Measurements from ENCODE around the gene SELENOV.

The SELENOV gene

GRCh38 chr19:39518975-39519374 is 4.0 kb downstream of the SELENOV start:
- in situ Hi-C loops (cut with MboI; ENCODE audit: low sequenced_read_pairs): no loop called here

GRCh38 chr19:39520541-39521484 is 5.9 kb downstream of the SELENOV start:
- in situ Hi-C loops (cut with MboI; ENCODE audit: low sequenced_read_pairs): no loop called here

- in situ Hi-C loops (cut with MboI; ENCODE audit: low sequenced_read_pairs): no loop called here
These were observed 9.6 kb downstream of the SELENOV start for GRCh38 chr19:39524495-39524894.

DNA sequence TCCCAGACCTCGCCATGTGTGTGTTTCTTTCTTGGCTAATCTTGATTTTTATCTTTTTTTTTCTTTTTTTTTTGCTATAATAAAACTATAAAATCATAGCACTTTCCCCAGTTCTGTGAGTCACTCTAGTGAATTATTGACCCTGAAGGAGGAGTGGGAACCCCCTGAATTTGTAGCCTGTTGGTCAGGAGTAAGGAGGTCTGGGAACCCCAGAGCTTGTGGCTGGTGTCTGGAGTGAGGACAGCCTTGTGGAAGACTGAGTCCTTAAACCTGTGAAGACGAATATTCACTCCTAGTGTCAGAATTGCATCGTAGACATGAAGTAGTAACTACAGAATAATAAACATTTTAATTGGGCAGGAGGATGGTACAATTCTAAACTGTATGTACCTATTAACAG is 10.3 kb downstream of the SELENOV start:
- in situ Hi-C loops (cut with MboI; ENCODE audit: low sequenced_read_pairs): loop anchor here (25.0 kb wide), 1 partner anchor 413 kb away; no protein-coding TSS in a partner anchor

DNA sequence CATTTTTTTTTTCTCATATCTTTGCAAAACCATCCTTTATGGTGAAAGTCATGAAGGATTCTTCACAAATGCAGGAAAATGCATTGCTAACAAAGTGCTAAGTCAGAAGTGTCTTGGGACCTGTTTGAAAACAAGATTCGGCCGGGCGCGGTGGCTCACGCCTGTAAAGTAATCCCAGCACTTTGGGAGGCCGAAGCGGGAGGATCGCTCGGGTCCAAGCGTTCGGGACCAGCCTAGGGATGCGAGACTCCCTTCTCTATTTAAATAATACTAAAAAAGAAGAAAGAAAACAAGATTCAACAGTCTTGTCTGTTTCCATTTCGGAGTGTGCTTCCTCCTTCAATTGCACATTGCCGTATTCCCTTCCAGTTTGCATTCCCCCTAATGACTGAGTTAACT is 16.9 kb downstream of the SELENOV start:
- in situ Hi-C loops (cut with MboI; ENCODE audit: low sequenced_read_pairs): loop anchor here (25.0 kb wide), 1 partner anchor 420 kb away; no protein-coding TSS in a partner anchor

- in situ Hi-C loops (cut with MboI; ENCODE audit: low sequenced_read_pairs): loop anchor here (25.0 kb wide), 1 partner anchor 420 kb away; no protein-coding TSS in a partner anchor
These were observed 17.5 kb downstream of the SELENOV start, which contains the start of gene EID2B for GRCh38 chr19:39532233-39533002. TSS of gene EID2B (minus strand) at chr19:39532852. CDS start at chr19:39532802, 50 bp downstream.

- in situ Hi-C loops (cut with MboI; ENCODE audit: low sequenced_read_pairs): loop anchor here (25.0 kb wide), 1 partner anchor 421 kb away; no protein-coding TSS in a partner anchor
These were observed 18.1 kb downstream of the SELENOV start for GRCh38 chr19:39533003-39533512.

GRCh38 chr19:39533791-39534190 is 18.9 kb downstream of the SELENOV start:
- in situ Hi-C loops (cut with MboI; ENCODE audit: low sequenced_read_pairs): loop anchor here (25.0 kb wide), 1 partner anchor 421 kb away; no protein-coding TSS in a partner anchor

- in situ Hi-C loops (cut with MboI; ENCODE audit: low sequenced_read_pairs): loop anchor here (25.0 kb wide), 1 partner anchor 427 kb away; no protein-coding TSS in a partner anchor
These were observed 24.2 kb downstream of the SELENOV start for GRCh38 chr19:39539165-39539517.

DNA sequence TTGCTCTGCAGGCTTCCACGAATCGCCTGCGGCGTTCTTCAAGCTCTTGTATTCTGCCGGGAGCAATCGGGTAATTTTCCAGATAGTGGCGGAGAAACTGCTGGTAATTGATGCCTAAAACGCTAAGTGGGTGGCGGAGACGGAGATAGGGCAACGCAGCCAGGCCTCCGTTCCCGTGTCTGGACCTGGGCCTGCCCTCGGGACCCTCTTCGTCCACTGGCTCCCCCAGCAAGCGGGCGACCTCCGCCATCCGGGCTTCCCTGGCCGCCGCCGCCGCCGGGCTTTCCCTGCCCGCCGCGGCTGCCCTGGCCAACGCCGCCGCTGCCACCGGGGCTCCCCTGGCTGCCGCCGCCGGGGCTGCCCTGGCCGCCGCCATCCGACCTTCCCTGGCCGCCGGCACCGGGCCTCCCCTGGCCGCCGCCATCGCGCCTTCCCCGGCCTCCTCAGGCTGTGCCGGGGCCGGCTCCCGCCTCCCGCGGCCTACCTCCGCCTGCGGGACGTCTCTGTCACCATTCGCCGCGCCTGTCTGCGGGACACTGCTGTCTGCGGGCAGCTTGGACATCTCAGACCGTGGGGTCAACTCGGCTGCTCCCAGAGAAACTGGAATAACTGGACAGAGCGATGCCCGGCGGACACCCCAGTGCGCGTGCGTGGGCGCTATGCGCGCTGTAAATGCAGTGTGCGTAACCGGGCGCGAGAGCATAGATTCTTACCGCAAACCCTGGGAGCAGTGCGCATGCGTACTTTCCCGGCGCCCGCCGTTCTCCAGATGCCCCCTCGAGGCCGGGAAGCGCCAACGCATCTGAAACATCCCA is 24.8 kb downstream of the SELENOV start, which contains the start of gene EID2:
TSS of gene EID2 (minus strand) at position 644 of the 815 bp plus-strand sequence. CDS start at position 562, 82 bp downstream.
- in situ Hi-C loops (cut with MboI; ENCODE audit: low sequenced_read_pairs): loop anchor here (25.0 kb wide), 1 partner anchor 427 kb away; no protein-coding TSS in a partner anchor

- in situ Hi-C loops (cut with MboI; ENCODE audit: low sequenced_read_pairs): loop anchor here (25.0 kb wide), 1 partner anchor 428 kb away; no protein-coding TSS in a partner anchor
These were observed 25.4 kb downstream of the SELENOV start for GRCh38 chr19:39540333-39540673.

DNA sequence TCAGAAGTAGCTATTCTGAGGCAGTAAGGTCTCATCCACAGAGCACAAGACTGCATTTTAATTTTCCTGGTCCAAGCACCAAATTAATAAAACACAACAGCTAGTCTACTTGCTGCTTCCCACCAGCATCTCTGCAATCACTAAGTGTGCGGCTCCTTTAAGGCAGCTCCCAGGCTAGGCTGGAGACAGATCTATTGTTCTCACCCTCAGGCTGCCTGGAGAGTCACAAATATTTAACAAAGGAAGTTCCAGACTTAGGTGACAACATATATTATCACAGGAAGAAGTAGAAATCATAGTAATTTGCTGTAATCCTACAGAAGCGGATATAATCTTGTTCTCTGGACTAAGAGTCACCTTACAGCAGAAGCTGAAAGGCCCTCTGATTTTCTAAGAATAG is 27.3 kb downstream of the SELENOV start:
- in situ Hi-C loops (cut with MboI; ENCODE audit: low sequenced_read_pairs): loop anchor here (25.0 kb wide), 1 partner anchor 430 kb away; no protein-coding TSS in a partner anchor

DNA sequence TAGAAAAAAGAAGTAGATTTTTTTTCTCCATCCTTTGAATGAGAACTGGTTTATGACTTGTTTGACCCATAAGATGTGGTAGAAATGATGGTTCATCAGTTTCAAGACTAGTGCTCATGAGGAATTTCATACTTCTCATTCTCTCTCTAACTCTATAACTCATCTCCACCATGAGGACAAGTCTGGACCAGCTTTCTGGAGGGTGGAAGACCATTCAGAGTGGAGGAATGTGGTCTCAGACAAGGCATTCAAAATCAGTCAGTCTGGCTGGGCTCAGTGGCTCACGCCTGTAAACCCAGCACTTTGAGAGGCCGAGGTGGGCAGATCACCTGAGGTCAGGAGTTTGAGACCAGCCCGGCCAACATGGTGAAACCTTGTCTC is 28.5 kb downstream of the SELENOV start:
- in situ Hi-C loops (cut with MboI; ENCODE audit: low sequenced_read_pairs): loop anchor here (25.0 kb wide), 1 partner anchor 431 kb away; no protein-coding TSS in a partner anchor

DNA sequence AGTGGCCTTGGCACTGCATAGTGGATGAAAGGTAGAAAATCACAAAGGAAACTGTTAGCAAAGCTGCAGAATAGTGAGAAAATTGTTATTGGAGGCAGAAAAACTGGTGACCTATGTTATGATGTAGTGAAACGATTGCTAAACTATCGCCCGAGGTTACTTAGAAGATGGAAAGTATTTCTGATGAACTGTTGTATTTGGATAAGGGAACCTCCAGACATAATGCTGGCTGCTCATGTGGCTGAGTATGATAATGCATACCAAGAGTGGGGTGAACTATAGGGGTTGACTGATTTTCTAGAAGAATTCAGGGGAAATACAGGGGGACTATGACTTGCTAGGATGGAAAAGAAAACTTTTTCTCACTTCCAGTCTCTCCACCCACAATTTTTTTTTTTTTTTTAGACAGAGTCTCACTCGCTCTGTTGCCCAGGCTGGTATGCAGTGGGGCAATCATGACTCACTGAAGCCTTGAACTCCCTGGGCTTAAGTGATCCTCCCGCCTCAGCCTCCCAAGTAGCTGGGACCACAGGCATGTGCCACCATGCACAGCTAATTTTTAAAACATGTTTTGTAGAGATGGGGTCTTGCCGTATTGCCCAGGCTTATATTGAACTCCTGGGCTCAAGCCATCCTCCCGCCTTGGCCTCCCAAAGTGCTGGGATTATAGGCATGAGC is 29.4 kb downstream of the SELENOV start:
- in situ Hi-C loops (cut with MboI; ENCODE audit: low sequenced_read_pairs): loop anchor here (25.0 kb wide), 1 partner anchor 432 kb away; no protein-coding TSS in a partner anchor

DNA sequence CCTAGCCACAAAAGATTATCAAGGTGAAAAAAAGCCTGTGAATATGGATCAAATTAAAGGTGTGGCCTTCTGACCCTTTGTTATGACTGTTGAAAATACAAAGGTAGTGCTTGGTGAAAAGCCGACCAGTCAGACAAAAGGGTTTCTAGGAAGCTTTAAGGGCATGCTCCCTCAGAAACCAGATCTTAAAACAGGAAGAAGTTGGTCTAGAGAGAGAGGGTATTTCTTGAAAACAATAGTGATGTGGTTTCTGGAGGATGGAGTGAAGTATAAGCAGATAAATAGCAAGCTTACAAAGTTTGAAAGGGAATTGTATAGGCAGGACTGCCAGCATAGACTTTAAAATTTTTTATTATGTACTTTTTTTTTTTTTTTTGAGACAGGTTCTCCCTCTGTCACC is 30.0 kb downstream of the SELENOV start:
- in situ Hi-C loops (cut with MboI; ENCODE audit: low sequenced_read_pairs): loop anchor here (25.0 kb wide), 1 partner anchor 433 kb away; no protein-coding TSS in a partner anchor

DNA sequence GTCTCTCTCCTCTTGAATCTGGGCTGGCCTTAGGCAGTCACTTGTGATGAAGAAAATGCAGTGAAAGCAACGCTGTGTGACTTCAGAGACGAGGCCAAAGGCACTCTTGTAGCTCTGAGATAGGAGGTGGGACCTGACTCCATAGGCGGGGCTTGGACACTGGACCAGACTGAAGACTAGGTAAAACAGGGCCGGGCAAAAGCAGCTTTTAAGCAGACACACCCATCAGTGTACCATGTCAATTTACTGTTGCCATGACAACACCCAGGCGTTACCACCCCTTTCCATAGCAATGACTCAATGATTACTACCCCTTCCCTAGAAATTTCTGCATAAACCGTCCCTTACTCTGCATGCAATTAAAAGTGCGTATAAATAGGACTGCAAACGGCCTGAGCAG is 31.7 kb downstream of the SELENOV start:
- in situ Hi-C loops (cut with MboI; ENCODE audit: low sequenced_read_pairs): loop anchor here (25.0 kb wide), 1 partner anchor 434 kb away; no protein-coding TSS in a partner anchor

GRCh38 chr19:39550197-39550596 is 35.3 kb downstream of the SELENOV start:
- in situ Hi-C loops (cut with MboI; ENCODE audit: low sequenced_read_pairs): loop anchor here (25.0 kb wide), 1 partner anchor 112 kb away; the partner anchor contains the start of gene LGALS16

DNA sequence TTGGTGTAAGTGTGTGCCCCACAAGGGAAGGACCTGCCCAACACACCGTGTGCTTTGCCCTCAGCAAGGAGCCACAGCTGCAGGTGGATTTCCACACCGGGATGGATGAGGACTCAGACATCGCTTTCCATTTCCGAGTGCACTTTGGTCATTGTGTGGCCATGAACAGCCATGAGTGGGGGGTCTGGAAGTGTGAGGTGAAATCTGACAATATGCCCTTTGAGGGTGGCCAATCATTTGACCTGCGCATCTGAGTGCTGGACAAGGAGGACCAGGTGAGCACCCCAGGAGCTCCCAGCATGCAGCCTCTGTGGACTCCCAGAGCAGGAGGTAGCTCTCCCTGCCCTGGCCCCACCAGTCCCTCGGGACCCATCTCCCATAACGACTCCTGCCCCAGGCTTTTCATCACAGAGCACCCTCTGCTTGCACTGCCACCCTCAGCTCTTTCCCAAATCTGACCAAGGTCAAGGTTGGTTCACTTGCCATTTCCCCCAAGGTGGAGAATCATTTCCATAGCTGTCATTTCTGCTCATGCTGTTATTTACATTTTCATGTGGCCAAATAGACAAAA is 38.2 kb downstream of the SELENOV start:
- in situ Hi-C loops (cut with MboI; ENCODE audit: low sequenced_read_pairs): loop anchor here (25.0 kb wide), 1 partner anchor 109 kb away; the partner anchor contains the start of gene LGALS16
